Measurements from ENCODE around the gene PARD6B.
"Not testable (repeated sequence)": the region's sequence is repeated elsewhere in the genome, so short reads cannot be mapped to it uniquely, and the experiment has no call there.

GRCh38 chr20:50703651-50704438, 27.5 kb upstream of the PARD6B start:
- not testable (repeated sequence) for TF ChIP-seq MYC (IDR thresholded peaks at IDR 0.05; ENCODE audit: low read depth, low read length); POLR2A (IDR thresholded peaks at IDR 0.05; ENCODE audit: low read depth, low read length); CTCF (IDR thresholded peaks at IDR 0.05; ENCODE audit: extremely low read depth in 1 of 2, insufficient read depth in 1 of 2, low read depth in 1 of 2, low read length in 2 of 2); POLR2AphosphoS5 (IDR thresholded peaks at IDR 0.05; ENCODE audit: insufficient read depth, low read depth, low read length); EZH2 (IDR thresholded peaks at IDR 0.05; ENCODE audit: borderline replicate concordance, low read depth, low read length, severe bottlenecking); MAX (IDR thresholded peaks at IDR 0.05; ENCODE audit: insufficient read depth, insufficient read length); GATA2 (IDR thresholded peaks at IDR 0.05; ENCODE audit: insufficient read depth, insufficient read length, low read depth, low read length); JUN (IDR thresholded peaks at IDR 0.05; ENCODE audit: borderline replicate concordance, insufficient read depth, insufficient read length, low read depth)

All from endothelial cell of umbilical vein (primary cell).